Stimulated activated CD4-positive, alpha-beta T cell treated with anti-CD3 and anti-CD28 coated beads, Interleukin-4, amount 100 ng/mL, for 48 hours (primary cell): ENCODE results near the gene TMPO.
"Not testable (repeated sequence)": the region's sequence is repeated elsewhere in the genome, so short reads cannot be mapped to it uniquely, and the experiment has no call there.

Experiments used
- DNase-seq, 2 donors: peaks; one replicate each; pipeline ENCODE4 v3.0.0-alpha.2; 2020; ENCODE audit warnings: low read depth in 2 of 2

Gene TMPO

DNA sequence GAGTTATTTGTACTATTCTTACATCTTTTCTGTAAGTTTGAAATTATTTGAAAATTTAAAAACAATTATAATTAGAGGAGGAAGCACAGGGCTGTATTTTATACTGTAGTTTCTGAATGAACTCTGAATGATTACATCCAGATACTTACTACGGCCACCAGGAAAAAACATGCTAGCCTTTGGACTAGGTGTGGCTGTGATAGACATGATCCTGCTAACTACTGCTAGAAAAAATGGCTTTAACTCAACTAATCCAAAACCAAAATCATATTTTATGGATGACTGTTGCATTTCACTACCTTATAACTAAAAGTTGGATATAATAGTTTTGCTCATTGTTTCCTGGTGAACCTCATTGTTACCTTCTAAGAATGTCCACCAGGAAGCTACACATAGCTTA is 63.0 kb downstream of the TMPO start:
- no peak for DNase-seq

DNA sequence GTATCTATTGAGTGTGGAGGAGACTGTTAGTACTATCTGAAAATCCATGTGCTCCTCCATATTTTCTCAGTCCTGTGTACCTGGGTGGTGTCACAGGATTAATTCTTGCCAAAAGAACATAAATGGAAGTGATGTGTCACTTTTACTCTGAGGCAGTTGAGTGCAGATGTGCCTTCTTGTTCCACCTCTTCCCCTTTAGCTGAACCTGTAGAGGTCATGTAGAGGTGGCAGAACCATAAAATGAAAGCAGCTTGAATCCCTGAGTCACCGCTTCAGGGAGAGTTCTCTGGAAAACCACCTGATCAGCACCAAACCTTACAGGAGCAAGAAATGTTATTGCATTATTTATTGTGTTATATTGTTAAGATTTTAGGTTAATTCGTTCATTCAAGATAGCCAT is 63.4 kb downstream of the TMPO start:
- no peak for DNase-seq

DNA sequence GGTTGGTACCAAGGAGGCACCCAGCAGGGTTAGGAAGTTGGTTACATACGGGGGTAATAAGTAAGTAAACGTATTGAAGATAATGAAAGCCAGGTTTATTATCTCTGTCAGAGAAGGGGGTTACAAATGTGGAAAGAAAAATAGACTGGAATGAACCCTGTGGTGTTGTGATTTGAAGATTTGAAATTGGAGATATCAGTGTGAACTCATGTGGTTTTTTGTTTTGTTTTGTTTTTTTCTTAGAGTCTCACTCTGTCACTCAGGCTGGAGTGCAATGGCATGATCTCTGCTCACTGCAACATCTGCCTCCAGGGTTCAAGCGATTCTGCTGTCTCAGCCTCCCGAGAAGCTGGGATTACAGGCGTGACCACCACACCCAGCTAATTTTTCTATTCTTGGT is 64.0 kb downstream of the TMPO start:
- DNase-seq: no peak

DNA sequence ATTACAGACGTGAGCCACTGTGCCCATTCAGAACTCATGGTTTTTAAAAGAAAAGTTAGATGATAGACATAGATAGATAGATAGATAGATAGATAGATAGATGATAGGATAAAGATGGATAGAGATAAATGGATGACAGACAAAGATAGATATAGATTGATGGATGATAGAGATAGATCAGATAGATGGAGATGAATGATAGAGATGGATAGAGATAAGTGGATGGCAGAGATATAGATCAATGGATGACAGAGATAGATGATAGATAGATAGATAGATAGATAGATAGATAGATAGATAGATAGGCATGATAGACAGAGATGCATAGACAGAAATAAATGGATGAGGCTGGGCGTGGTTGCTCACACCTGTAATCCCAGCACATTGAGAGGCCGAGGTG is 64.4 kb downstream of the TMPO start:
- DNase-seq: no peak

DNA sequence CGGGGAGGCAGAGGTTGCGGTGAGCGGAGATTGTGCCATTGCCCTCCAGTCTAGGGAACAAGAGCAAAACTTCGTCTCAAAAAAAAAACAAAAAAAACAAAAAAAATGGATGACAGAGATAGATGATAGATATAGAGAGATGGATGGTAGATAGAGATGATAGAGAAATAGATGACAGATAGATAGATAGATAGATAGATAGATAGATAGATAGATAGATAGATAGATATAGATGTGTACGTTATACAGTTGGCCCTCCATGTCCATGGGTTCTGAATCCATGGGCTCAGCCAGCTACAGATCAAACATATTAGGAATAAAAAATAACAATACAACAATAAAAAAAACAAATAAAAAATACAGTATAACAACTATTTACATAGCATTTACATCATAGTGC is 65.3 kb downstream of the TMPO start:
- no peak for DNase-seq

DNA sequence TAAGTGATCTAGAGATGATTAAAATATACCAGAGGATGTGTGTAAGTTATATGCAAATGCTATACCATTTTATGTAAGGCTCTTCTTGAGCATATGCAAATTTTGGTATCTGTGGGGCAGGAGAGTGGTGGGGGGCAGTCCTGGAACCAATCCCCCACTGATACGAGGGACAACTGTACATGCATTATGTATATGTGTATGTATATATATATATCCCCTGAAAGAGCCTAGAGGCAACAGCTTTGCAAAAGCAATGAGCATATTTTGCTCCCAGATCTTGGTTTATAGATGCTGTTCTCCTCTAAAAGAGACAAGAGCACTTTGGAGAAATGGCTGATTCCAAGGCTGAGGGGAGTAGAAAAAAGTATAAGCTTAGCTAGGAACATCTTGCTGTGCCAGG is 65.7 kb downstream of the TMPO start:
- DNase-seq: no peak

DNA sequence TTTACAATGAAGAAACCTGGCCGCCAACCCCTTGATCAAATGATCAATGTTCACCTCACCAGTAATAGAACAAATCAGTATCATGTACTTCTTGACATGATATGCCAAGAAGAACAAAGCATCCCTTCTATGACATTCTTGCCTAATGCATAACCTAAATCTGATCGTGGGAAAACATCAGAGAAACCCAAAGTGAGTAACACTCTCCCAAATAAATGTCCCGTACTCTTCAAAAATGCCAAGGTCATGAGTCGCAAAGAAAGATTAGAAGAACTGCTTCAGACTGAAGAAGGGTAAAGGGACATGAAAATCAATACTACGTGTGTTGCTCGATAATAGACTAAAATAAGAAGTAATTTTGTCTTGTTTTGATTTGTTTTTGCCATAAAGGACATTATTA is 66.7 kb downstream of the TMPO start:
- DNase-seq: no peak

DNA sequence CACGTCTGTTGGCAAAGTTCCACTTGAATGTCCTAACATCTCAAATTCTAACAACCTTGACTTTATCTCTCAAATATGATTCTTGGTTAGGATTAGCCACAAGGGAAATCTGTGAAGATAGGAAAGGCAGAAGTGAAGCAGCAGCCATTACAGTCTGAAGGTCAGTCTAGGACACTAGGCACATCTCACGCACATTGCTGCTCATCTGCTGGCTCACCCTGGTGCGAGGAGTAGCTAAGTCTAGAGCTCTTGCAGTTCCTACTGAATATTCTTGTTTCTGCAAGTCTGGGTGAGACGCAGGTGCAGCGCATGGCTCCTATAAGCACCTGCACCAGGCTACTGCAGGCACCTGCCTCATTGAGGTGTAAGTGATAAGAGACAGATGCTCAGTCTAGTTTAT is 71.7 kb downstream of the TMPO start:
- no peak for DNase-seq

DNA sequence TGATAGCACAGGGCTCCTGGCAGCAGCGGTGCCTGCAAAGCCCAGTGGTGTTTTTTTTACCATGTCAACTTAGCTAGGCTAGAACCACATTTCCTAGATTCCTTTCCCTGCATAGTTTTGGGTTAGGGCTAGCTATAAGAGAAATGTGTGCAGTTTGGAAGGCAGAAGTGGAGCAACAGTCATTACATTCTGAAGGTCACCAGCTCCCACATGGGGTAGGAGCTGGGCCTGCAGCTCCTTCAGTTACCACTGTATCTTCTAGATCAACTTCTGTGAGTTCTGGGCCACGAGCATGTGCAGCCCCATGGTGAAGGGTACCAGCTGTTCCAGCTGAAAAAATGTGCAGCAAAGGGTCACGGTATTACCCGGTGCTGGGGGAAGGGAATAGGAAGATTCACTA is 75.8 kb downstream of the TMPO start:
- DNase-seq: no peak

DNA sequence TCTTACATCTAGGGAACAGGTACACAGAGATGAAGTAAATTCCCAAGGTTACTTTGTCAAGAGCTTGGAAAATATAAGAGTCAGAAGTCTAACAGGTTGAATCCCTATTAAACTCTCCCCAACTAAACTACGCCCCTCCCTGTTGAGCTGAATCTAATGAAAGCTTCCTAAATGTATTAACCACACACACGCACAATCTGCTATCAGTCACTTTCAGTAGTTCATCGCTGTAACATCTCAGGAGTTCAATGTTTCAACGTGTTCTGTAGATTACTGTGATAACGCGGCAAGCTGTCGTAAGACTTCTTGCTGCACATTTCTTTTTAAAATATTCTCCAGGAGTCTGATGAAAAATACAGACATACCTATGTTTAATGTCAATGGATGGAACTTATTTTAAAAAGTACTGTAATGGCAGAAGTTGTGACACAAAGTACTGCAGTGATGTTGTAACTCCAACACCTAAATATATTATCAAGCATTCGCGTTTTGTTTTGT is 77.5 kb downstream of the TMPO start:
- no peak for DNase-seq

DNA sequence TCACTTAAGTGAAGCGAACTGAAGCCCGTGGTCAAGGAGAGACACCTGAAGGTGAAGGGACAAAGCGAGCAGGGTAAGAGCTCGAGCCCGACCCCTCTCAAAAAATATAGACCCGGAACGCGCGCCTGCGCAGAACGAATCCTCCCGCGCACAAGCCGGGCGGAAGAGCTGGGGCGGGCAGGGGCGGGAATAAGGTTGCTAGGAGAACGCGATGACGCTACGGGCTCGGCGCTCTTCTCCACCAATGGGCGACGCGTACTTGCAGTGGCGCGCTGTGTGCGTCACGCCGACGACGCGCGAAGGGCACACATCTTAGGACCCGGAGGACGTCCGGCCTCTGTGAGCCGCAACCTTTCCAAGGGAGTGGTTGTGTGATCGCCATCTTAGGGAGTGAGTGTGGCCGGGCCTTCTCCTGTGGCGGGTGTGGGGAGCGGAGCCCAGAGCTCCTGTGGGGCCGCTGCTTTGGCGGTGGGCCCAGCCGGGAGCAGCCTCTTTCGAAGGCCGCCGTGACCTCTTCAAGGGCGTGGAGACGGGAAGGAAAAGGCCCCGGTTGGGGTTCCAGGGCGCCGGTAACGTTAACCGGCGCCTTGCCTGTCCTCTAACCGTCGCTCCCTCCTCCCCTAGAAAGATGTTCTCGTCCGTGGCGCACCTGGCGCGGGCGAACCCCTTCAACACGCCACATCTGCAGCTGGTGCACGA is 78.1 kb downstream of the TMPO start, which contains the start of gene SLC25A3:
SLC25A3 (plus strand) TSS at position 336 of the 699 bp plus-strand sequence; CDS start at position 629, 293 bp downstream.
- peak; percentile 90 for DNase-seq

DNA sequence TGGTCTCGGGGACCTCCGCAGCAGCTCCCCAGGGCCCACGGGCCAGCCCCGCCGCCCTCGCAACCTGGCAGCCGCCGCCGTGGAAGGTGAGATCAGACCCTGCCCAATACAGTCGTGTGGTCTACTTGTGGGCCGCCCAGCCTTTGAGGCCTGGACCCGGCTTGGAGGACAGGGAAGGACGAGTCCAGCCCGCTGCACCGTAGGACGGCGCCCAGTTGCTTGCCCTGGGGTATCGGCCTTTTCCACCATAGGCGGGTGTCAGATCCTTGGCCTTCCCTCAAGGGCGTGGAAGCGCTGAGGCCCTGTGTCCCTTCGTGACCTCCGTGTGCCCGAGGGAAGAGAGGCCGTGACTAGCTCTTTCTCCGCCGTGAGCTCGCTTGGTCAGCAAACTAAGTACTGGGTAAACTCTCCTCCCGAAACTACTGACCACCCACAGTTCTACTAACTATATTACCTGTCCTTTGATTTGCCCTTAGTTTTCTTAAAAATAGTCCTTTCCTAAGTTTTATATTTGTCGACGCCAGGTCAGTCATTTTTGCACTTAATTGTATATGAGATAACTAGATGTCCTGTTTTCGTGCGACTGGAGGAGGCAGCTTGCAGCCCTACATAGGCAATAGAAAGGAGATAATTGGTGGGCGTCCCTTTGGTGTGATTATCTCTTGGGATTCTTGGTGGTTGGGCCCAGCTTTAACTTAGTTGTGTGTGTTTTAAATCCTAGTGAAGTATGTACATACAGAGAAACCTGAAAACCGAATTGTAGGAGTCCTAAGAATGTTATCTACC is 78.9 kb downstream of the TMPO start:
- peak in 1 of 2 donors; percentile 16 for DNase-seq

DNA sequence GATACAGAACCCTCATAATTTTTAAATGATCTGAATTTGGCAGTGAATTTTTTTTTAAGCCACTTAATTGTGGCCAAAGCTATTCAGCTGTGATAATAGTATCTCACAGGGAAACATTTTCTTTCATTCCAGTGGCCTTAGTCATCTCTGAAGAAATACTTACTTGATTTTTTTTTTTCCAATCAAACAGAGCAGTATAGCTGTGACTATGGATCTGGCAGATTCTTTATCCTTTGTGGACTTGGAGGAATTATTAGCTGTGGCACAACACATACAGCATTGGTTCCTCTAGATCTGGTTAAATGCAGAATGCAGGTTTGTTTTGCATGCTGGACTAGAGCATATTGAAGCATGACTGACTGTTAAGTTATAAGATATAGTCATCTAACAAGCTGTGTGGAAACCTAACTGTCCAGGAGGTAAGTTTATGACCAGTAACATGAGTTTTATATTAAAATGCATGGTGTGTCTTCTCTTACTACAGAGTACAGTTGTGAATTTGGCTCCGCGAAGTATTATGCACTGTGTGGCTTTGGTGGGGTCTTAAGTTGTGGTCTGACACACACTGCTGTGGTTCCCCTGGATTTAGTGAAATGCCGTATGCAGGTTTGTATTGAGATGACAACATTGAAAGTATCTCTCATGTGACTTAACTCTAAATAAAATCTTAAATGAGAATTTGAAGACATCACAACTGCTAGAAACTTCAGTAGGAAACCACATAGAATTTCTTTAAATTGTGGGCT is 80.0 kb downstream of the TMPO start:
- DNase-seq: peak in 1 of 2 donors; percentile 11

DNA sequence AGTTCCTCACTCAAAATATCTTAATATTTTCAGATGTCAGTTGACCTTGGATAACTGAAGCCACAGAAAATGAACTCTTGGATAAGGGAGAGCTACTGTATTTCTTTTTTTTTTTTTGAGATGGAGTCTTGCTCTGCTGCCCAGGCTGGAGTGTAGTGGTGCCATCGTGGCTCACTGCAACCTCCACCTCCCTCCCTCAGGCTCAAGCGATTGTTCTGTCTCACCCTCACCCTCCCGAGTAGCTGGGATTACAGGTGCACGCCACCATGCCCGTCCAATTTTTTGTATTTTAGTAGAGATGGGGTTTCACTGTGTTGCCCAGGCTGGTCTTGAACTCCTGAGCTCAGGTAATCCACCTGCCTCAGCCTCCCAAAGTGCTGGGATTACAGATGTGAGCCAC is 81.9 kb downstream of the TMPO start:
- DNase-seq: not testable (repeated sequence)
